Common myeloid progenitor, CD34-positive (primary cell): ENCODE data around the gene EME2.

Source experiments
- CTCF ChIA-PET: fragments of 350-600 bp; sonication (Branson Sonifier 250); formaldehyde crosslinking; loops from one replicate; lab custom pipeline; 2021; ENCODE audit warnings: antibody characterized with exemption; lab: Charles Lee
- POLR2A ChIA-PET: fragments of 350-600 bp; sonication (Branson Sonifier 250); formaldehyde crosslinking; loops from one replicate; lab custom pipeline; 2021; ENCODE audit warnings: antibody characterized with exemption; lab: Charles Lee
- DNase-seq, 3 donors: peaks; one replicate each; pipeline versions ENCODE4 v3.0.0 to v3.0.0-alpha.2; 2013
- H3K27ac ChIP-seq, 2 experiments: 1 replicate in 1 of 2; 2 replicates in 1 of 2; pipeline ENCODE4 v1.7.0; 2013; ENCODE audit warnings: inconsistent platforms in 2 of 2, low read length in 2 of 2, mild to moderate bottlenecking in 2 of 2, low read depth in 1 of 2, moderate library complexity in 1 of 2; ENCODE audit not compliant: severe bottlenecking in 2 of 2, insufficient read depth in 1 of 2, poor library complexity in 1 of 2
- H3K27me3 ChIP-seq, 5 experiments: replicated peaks in 2 of 5; 1 replicate in 3 of 5; 2 replicates in 2 of 5; pipeline versions ENCODE4 v1.6.1 to v1.7.0; 2013; ENCODE audit warnings: low read length in 4 of 5, mild to moderate bottlenecking in 2 of 5, moderate library complexity in 2 of 5, inconsistent platforms in 1 of 5; ENCODE audit not compliant: insufficient read depth in 5 of 5, control insufficient read depth in 4 of 5
- H3K36me3 ChIP-seq, 4 experiments: 1 replicate in 2 of 4; 2 replicates in 2 of 4; pipeline versions ENCODE4 v1.6.1 to v1.7.0; 2013; ENCODE audit warnings: low read length in 3 of 4, control low read depth in 1 of 4, mild to moderate bottlenecking in 1 of 4; ENCODE audit not compliant: control insufficient read depth in 4 of 4, insufficient read depth in 4 of 4
- H3K4me1 ChIP-seq, 4 experiments: 1 replicate in 3 of 4; 2 replicates in 1 of 4; pipeline versions ENCODE4 v1.6.1 to v1.7.1; 2013; ENCODE audit warnings: low read length in 3 of 4, mild to moderate bottlenecking in 3 of 4, control low read depth in 1 of 4, inconsistent platforms in 1 of 4, moderate library complexity in 1 of 4; ENCODE audit not compliant: control insufficient read depth in 4 of 4, insufficient read depth in 4 of 4; ENCODE audit errors: control extremely low read depth in 1 of 4
- H3K4me3 ChIP-seq, 7 experiments: 1 replicate in 4 of 7; 2 replicates in 3 of 7; pipeline versions ENCODE4 v1.5.1 to v1.7.0; 2013; ENCODE audit warnings: mild to moderate bottlenecking in 7 of 7, low read length in 6 of 7, moderate library complexity in 6 of 7, inconsistent platforms in 2 of 7, low read depth in 2 of 7, control low read depth in 1 of 7; ENCODE audit not compliant: insufficient read depth in 4 of 7, control insufficient read depth in 1 of 7; ENCODE audit errors: extremely low read depth in 1 of 7
- H3K9me3 ChIP-seq, 5 experiments: 1 replicate in 4 of 5; 2 replicates in 1 of 5; pipeline versions ENCODE4 v1.6.1 to v1.7.1; 2013; ENCODE audit warnings: low read length in 4 of 5, mild to moderate bottlenecking in 2 of 5, inconsistent platforms in 1 of 5, low read depth in 1 of 5, moderate library complexity in 1 of 5; ENCODE audit not compliant: control insufficient read depth in 4 of 5, insufficient read depth in 2 of 5; ENCODE audit errors: control extremely low read depth in 1 of 5
- WGBS: methylation state at CpG from one replicate; pipeline ENCODE4 v1.1.5; 2013; ENCODE audit not compliant: insufficient coverage; 5-methylcytosine and 5-hydroxymethylcytosine counted together

EME2 gene

GRCh38 chr16:1788095-1788707 lies 15.6 kb downstream of the EME2 start:
- POLR2A ChIA-PET = no interaction called here
- Histone ChIP-seq H3K9me3 (no peaks in the 10 kb centered on the region), H3K27me3 (no peaks in the 10 kb centered on the region), H3K4me1 (peaks cover 0 to 10% (median 9%) of the 10 kb centered on the region in 4 experiments), H3K36me3 (peaks cover 0 to 64% (median 38%) of the 10 kb centered on the region in 4 experiments), H3K27ac (no peak overlapping the region), H3K4me3 (no peak overlapping the region)
- WGBS = 95% methylated on average over 25 of the region's 38 CpGs
- DNase-seq = no peak
- CTCF ChIA-PET = no interaction called here

GRCh38 chr16:1788708-1789100 lies 16.1 kb downstream of the EME2 start:
- no peaks in the 10 kb centered on the region for H3K27me3 ChIP-seq
- no peaks in the 10 kb centered on the region for H3K9me3 ChIP-seq
- ChIA-PET POLR2A (no interaction called here), CTCF (no interaction called here)
- WGBS = 88% methylated on average over 19 of the region's 19 CpGs
- peaks cover 0 to 64% (median 38%) of the 10 kb centered on the region in 4 experiments for H3K36me3 ChIP-seq
- DNase-seq = no peak
- H3K4me3 ChIP-seq = no peak overlapping the region
- peaks cover 0 to 7% (median 5%) of the 10 kb centered on the region in 4 experiments for H3K4me1 ChIP-seq
- no peak overlapping the region for H3K27ac ChIP-seq

GRCh38 chr16:1789643-1790045 lies 17.0 kb downstream of the EME2 start:
- CTCF ChIA-PET = no interaction called here
- Histone ChIP-seq H3K4me3 (no peak overlapping the region), H3K4me1 (no peaks in the 10 kb centered on the region), H3K27me3 (no peaks in the 10 kb centered on the region), H3K36me3 (peaks cover 0 to 64% (median 38%) of the 10 kb centered on the region in 4 experiments), H3K27ac (no peak overlapping the region), H3K9me3 (no peaks in the 10 kb centered on the region)
- no peak for DNase-seq
- WGBS = 93% methylated on average over 21 of the region's 25 CpGs
- POLR2A ChIA-PET = no interaction called here

GRCh38 chr16:1790261-1790610 lies 17.6 kb downstream of the EME2 start:
- no peak overlapping the region for H3K4me3 ChIP-seq
- CTCF ChIA-PET = no interaction called here
- no peak for DNase-seq
- H3K27ac ChIP-seq = no peak overlapping the region
- no peaks in the 10 kb centered on the region for H3K27me3 ChIP-seq
- WGBS = 93% methylated on average over 15 of the region's 15 CpGs
- POLR2A ChIA-PET = no interaction called here
- no peaks in the 10 kb centered on the region for H3K4me1 ChIP-seq
- H3K9me3 ChIP-seq = no peaks in the 10 kb centered on the region
- H3K36me3 ChIP-seq = peaks cover 0 to 64% (median 36%) of the 10 kb centered on the region in 4 experiments

GRCh38 chr16:1790611-1791255 lies 18.1 kb downstream of the EME2 start:
- WGBS = 97% methylated on average over 40 of the region's 44 CpGs
- DNase-seq = no peak
- Histone ChIP-seq H3K4me1 (no peaks in the 10 kb centered on the region), H3K36me3 (peaks cover 0 to 62% (median 36%) of the 10 kb centered on the region in 4 experiments), H3K27me3 (no peaks in the 10 kb centered on the region), H3K4me3 (no peak overlapping the region), H3K27ac (no peak overlapping the region), H3K9me3 (no peaks in the 10 kb centered on the region)
- ChIA-PET CTCF (interaction anchor here (0.8 kb wide), 1 partner anchor 58 kb away, joined by 3 read pairs; no protein-coding TSS in a partner anchor), POLR2A (interaction anchor here (0.8 kb wide), 1 partner anchor 36 kb away, joined by 3 read pairs; the partner anchor contains the start of gene HAGH)

GRCh38 chr16:1791256-1791942 lies 18.8 kb downstream of the EME2 start:
- DNase-seq = no peak
- no peaks in the 10 kb centered on the region for H3K27me3 ChIP-seq
- H3K36me3 ChIP-seq = peaks cover 0 to 56% (median 32%) of the 10 kb centered on the region in 4 experiments
- POLR2A ChIA-PET = interaction anchor here (0.8 kb wide), 1 partner anchor 35 kb away, joined by 3 read pairs; the partner anchor contains the start of gene HAGH
- H3K4me3 ChIP-seq = no peak overlapping the region
- CTCF ChIA-PET = interaction anchor here (0.8 kb wide), 1 partner anchor 57 kb away, joined by 3 read pairs; no protein-coding TSS in a partner anchor
- 97% methylated on average over 53 of the region's 53 CpGs for WGBS
- H3K4me1 ChIP-seq = no peaks in the 10 kb centered on the region
- no peaks in the 10 kb centered on the region for H3K9me3 ChIP-seq
- H3K27ac ChIP-seq = no peak overlapping the region
